MM.1S (cell line): Measurements from ENCODE around the gene ABCC8.

Experiments
- DNase-seq: peaks from one replicate; pipeline ENCODE4 v3.0.0-alpha.2; 2015
- H2AFZ ChIP-seq: fragments of 300-600 bp; sonication (generic); 2 replicates; pipeline ENCODE4 v1.6.0; 2016; ENCODE audit warnings: antibody characterized with exemption, low read length
- H3F3A ChIP-seq: fragments of 300-600 bp; sonication (generic); 2 replicates; pipeline ENCODE4 v1.6.1; 2016; ENCODE audit warnings: mild to moderate bottlenecking, antibody characterized with exemption, low read length, moderate library complexity, mixed read lengths; ENCODE audit not compliant: insufficient read depth
- H3K27ac ChIP-seq: fragments of 300-600 bp; sonication (generic); 2 replicates; pipeline ENCODE4 v1.5.1; 2016; ENCODE audit warnings: mild to moderate bottlenecking, low read length
- H3K27me3 ChIP-seq: fragments of 300-600 bp; sonication (generic); replicated peaks from 2 replicates; pipeline ENCODE4 v1.6.0; 2016; ENCODE audit warnings: low read length; ENCODE audit not compliant: insufficient read depth
- H3K36me3 ChIP-seq: fragments of 300-600 bp; sonication (generic); replicated peaks from 2 replicates; pipeline ENCODE4 v1.6.1; 2016; ENCODE audit warnings: mild to moderate bottlenecking, low read length, mixed read lengths; ENCODE audit not compliant: insufficient read depth
- H3K4me1 ChIP-seq: fragments of 300-600 bp; sonication (generic); 2 replicates; pipeline ENCODE4 v1.6.1; 2016; ENCODE audit warnings: low read length, mixed read lengths
- H3K4me2 ChIP-seq: fragments of 300-600 bp; sonication (generic); 2 replicates; pipeline ENCODE4 v1.6.0; 2016; ENCODE audit warnings: low read depth, low read length
- H3K4me3 ChIP-seq: fragments of 300-600 bp; sonication (generic); 2 replicates; pipeline ENCODE4 v1.5.1; 2016; ENCODE audit warnings: low read length, mixed read lengths
- H3K79me2 ChIP-seq: fragments of 300-600 bp; sonication (generic); 2 replicates; pipeline ENCODE4 v1.6.1; 2016; ENCODE audit warnings: mixed run types, low read length, mixed read lengths
- H3K9ac ChIP-seq: fragments of 300-600 bp; sonication (generic); 2 replicates; pipeline ENCODE4 v1.6.1; 2016; ENCODE audit warnings: low read length, mixed read lengths
- H3K9me2 ChIP-seq: fragments of 300-600 bp; sonication (generic); replicated peaks from 2 replicates; pipeline ENCODE4 v1.6.1; 2016; ENCODE audit warnings: mild to moderate bottlenecking, low read length, mixed read lengths; ENCODE audit not compliant: insufficient read depth
- H3K9me3 ChIP-seq: fragments of 300-600 bp; sonication (generic); replicated peaks from 2 replicates; pipeline ENCODE4 v1.6.1; 2016; ENCODE audit warnings: mild to moderate bottlenecking, low read length, mixed read lengths; ENCODE audit not compliant: insufficient read depth
- H4K20me1 ChIP-seq: fragments of 300-600 bp; sonication (generic); 2 replicates; pipeline ENCODE4 v1.6.1; 2016; ENCODE audit warnings: mild to moderate bottlenecking, low read length, moderate library complexity, mixed read lengths; ENCODE audit not compliant: insufficient read depth
- CTCF ChIP-seq: fragments of 300-600 bp; sonication (generic); IDR thresholded peaks from 2 replicates; pipeline ENCODE4 v1.5.1; 2016; ENCODE audit warnings: antibody characterized with exemption, low read length, mixed read lengths
- EZH2 ChIP-seq: fragments of 300-600 bp; sonication (generic); optimal IDR thresholded peaks from 2 replicates; pipeline ENCODE3; 2017; ENCODE audit warnings: low read depth, mild to moderate bottlenecking, antibody characterized with exemption, low read length, mixed read lengths
- EZH2phosphoT487 ChIP-seq: fragments of 300-600 bp; sonication (generic); IDR thresholded peaks from 2 replicates; pipeline ENCODE4 v1.6.1; 2018; ENCODE audit warnings: antibody characterized with exemption, low read length

The ABCC8 gene

GRCh38 chr11:17379383-17380180 is 97.1 kb downstream of the ABCC8 start:
- Histone ChIP-seq H3K9me3 (no peaks in the 10 kb centered on the region), H3K27me3 (no peaks in the 10 kb centered on the region), H3K9ac (no peak overlapping the region), H2AFZ (no peak overlapping the region), H3K4me1 (no peaks in the 10 kb centered on the region), H3K4me2 (no peak overlapping the region), H3K36me3 (no peaks in the 10 kb centered on the region), H3K9me2 (no peaks in the 10 kb centered on the region), H3K27ac (no peak overlapping the region), H3F3A (no peaks in the 10 kb centered on the region), H4K20me1 (no peaks in the 10 kb centered on the region), H3K4me3 (no peak overlapping the region), H3K79me2 (no peaks in the 10 kb centered on the region)
- DNase-seq: no peak
- TF ChIP-seq EZH2phosphoT487: no peak

- Histone ChIP-seq H3K4me3 (no peak overlapping the region), H3K9me2 (no peaks in the 10 kb centered on the region), H3K9ac (no peak overlapping the region), H3F3A (no peaks in the 10 kb centered on the region), H3K9me3 (no peaks in the 10 kb centered on the region), H2AFZ (no peak overlapping the region), H3K4me2 (no peak overlapping the region), H3K27ac (no peak overlapping the region), H3K4me1 (no peaks in the 10 kb centered on the region), H3K36me3 (no peaks in the 10 kb centered on the region), H3K27me3 (no peaks in the 10 kb centered on the region), H3K79me2 (no peaks in the 10 kb centered on the region), H4K20me1 (no peaks in the 10 kb centered on the region)
- no peak for DNase-seq
- no peak for TF ChIP-seq EZH2phosphoT487
- TF ChIP-seq CTCF: no peak
- TF ChIP-seq EZH2: no peak
Observed at GRCh38 chr11:17378655-17379054, 98.0 kb downstream of the ABCC8 start.

GRCh38 chr11:17376493-17376892 is 100.2 kb downstream of the ABCC8 start:
- DNase-seq: no peak
- Histone ChIP-seq H3K36me3 (no peaks in the 10 kb centered on the region), H3F3A (no peaks in the 10 kb centered on the region), H3K4me3 (no peak overlapping the region), H2AFZ (no peak overlapping the region), H3K9me2 (no peaks in the 10 kb centered on the region), H3K79me2 (no peaks in the 10 kb centered on the region), H3K27ac (no peak overlapping the region), H3K9me3 (no peaks in the 10 kb centered on the region), H3K9ac (no peak overlapping the region), H3K4me2 (no peak overlapping the region), H3K27me3 (no peaks in the 10 kb centered on the region), H4K20me1 (no peaks in the 10 kb centered on the region), H3K4me1 (no peaks in the 10 kb centered on the region)
- no peak for TF ChIP-seq CTCF
- TF ChIP-seq EZH2: no peak
- no peak for TF ChIP-seq EZH2phosphoT487

GRCh38 chr11:17375547-17375946 is 101.1 kb downstream of the ABCC8 start:
- Histone ChIP-seq H3K27ac (no peak overlapping the region), H3K9me2 (no peaks in the 10 kb centered on the region), H3K79me2 (no peaks in the 10 kb centered on the region), H3K4me3 (no peak overlapping the region), H3F3A (no peaks in the 10 kb centered on the region), H3K36me3 (no peaks in the 10 kb centered on the region), H3K27me3 (no peaks in the 10 kb centered on the region), H4K20me1 (no peaks in the 10 kb centered on the region), H3K4me2 (no peak overlapping the region), H3K4me1 (no peaks in the 10 kb centered on the region), H2AFZ (no peak overlapping the region), H3K9me3 (no peaks in the 10 kb centered on the region), H3K9ac (no peak overlapping the region)
- no peak for TF ChIP-seq EZH2phosphoT487
- TF ChIP-seq CTCF: no peak
- TF ChIP-seq EZH2: no peak
- DNase-seq: no peak
